ENCODE measurements around the gene IL22RA2. TPM values are rescaled to one million over a fixed set of nuclear protein-coding genes. Genes with fewer than 3 reads are reported as not detected.

The IL22RA2 gene
- total and polyA plus RNA-seq, 9 of the 15 experiments (the other 6 are each of a cell fraction or from before 2014, with no cell fraction given): 0.03 TPM; not detected in 8

- TF ChIP-seq ZFP91 (CRISPR knock-in tag; IDR thresholded peaks at IDR 0.05) (no peak), ETS2 (tag; IDR thresholded peaks at IDR 0.05; ENCODE audit: borderline replicate concordance, poor library complexity, severe bottlenecking) (no peak), ZNF253 (CRISPR knock-in tag; conservative IDR thresholded peaks at IDR 0.05) (no peak), TBP (optimal IDR thresholded peaks at IDR 0.05; ENCODE audit: low read depth, low read length) (no peak), RBM39 (optimal IDR thresholded peaks at IDR 0.05; ENCODE audit: low read depth, low read length) (no peak), SIRT6 (IDR thresholded peaks at IDR 0.05; ENCODE audit: low read depth, low read length) (no peak), HINFP (tag; conservative IDR thresholded peaks at IDR 0.05; ENCODE audit: low read depth) (no peak), SIX5 (IDR thresholded peaks at IDR 0.05; ENCODE audit: borderline replicate concordance in 1 of 2, insufficient read depth in 1 of 2, low read depth in 1 of 2, low read length in 2 of 2) (no peak), GATAD2A (IDR thresholded peaks at IDR 0.05) (no peak), ZNF780A (CRISPR knock-in tag; IDR thresholded peaks at IDR 0.05) (no peak), ZNF695 (CRISPR knock-in tag; IDR thresholded peaks at IDR 0.05) (no peak), MAZ (CRISPR knock-in tag; conservative IDR thresholded peaks at IDR 0.05 in 1 of 2, IDR thresholded peaks at IDR 0.05 in 1 of 2) (no peak), HDGF (IDR thresholded peaks at IDR 0.05) (no peak), NELFE (IDR thresholded peaks at IDR 0.05; ENCODE audit: insufficient read depth, insufficient read length) (no peak), SMARCB1 (IDR thresholded peaks at IDR 0.05; ENCODE audit: insufficient read length, low read depth) (no peak), OTX1 (CRISPR knock-in tag; IDR thresholded peaks at IDR 0.05) (no peak)
- TF ChIP-seq, protein P1, sequence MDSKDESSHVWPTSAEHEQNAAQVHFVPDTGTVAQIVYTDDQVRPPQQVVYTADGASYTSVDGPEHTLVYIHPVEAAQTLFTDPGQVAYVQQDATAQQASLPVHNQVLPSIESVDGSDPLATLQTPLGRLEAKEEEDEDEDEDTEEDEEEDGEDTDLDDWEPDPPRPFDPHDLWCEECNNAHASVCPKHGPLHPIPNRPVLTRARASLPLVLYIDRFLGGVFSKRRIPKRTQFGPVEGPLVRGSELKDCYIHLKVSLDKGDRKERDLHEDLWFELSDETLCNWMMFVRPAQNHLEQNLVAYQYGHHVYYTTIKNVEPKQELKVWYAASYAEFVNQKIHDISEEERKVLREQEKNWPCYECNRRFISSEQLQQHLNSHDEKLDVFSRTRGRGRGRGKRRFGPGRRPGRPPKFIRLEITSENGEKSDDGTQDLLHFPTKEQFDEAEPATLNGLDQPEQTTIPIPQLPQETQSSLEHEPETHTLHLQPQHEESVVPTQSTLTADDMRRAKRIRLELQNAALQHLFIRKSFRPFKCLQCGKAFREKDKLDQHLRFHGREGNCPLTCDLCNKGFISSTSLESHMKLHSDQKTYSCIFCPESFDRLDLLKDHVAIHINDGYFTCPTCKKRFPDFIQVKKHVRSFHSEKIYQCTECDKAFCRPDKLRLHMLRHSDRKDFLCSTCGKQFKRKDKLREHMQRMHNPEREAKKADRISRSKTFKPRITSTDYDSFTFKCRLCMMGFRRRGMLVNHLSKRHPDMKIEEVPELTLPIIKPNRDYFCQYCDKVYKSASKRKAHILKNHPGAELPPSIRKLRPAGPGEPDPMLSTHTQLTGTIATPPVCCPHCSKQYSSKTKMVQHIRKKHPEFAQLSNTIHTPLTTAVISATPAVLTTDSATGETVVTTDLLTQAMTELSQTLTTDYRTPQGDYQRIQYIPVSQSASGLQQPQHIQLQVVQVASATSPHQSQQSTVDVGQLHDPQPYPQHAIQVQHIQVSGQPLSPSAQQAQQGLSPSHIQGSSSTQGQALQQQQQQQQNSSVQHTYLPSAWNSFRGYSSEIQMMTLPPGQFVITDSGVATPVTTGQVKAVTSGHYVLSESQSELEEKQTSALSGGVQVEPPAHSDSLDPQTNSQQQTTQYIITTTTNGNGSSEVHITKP (IDR thresholded peaks at IDR 0.05; ENCODE audit: partially characterized antibody): no peak
- TF ChIP-seq, protein P2, sequence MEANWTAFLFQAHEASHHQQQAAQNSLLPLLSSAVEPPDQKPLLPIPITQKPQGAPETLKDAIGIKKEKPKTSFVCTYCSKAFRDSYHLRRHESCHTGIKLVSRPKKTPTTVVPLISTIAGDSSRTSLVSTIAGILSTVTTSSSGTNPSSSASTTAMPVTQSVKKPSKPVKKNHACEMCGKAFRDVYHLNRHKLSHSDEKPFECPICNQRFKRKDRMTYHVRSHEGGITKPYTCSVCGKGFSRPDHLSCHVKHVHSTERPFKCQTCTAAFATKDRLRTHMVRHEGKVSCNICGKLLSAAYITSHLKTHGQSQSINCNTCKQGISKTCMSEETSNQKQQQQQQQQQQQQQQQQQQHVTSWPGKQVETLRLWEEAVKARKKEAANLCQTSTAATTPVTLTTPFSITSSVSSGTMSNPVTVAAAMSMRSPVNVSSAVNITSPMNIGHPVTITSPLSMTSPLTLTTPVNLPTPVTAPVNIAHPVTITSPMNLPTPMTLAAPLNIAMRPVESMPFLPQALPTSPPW (CRISPR knock-in tag; IDR thresholded peaks at IDR 0.05): no peak
Measured at GRCh38 chr6:137213331-137213740, 39.9 kb upstream of the IL22RA2 start (continued).

All from K562 (cell line).